ENCODE results near the gene KIF16B. TPM values are rescaled to one million over a fixed set of nuclear protein-coding genes. Genes with fewer than 3 reads are reported as not detected.

KIF16B gene
- total RNA-seq, 1 experiment from 2014 or later = 7.0 TPM

DNA sequence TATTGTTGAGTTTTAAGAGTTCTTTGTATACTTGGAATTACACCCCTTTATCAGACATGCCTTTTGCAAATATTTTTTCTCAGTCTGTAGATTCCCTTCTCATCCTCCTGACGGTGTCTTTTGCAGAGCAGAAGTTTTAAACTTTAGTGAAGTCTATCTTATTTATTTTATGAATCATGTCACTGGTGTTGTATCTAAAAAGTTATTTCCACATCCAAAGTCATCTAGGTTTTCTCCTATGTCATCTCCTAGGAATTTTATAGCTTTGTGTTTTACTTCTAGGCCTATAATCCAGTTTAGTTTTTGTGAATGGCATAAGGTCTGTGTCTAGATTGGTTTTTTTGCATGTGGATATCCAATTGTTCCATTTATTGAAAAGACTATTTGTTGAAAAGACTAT is 271.3 kb downstream of the KIF16B start:
- no peaks in the 10 kb centered on the region; a peak in 1 of 4 replicates for H3K9me3 ChIP-seq (ENCODE audit: control insufficient read depth in 1 of 2, insufficient read depth in 1 of 2, low read depth in 1 of 2, low read length in 2 of 2)
- no peaks in the 10 kb centered on the region for H3K4me1 ChIP-seq (ENCODE audit: control insufficient read depth in 1 of 2, insufficient read depth in 2 of 2, low read length in 2 of 2)
- H3K9ac ChIP-seq (ENCODE audit: low read length) = no peak overlapping the region
- BruUV-seq (replicated peaks) = no TSS peak
- H3K9me2 ChIP-seq (ENCODE audit: insufficient read depth) = no peaks in the 10 kb centered on the region
- DNase-seq (ENCODE audit: low read depth, low spot score) (no peak), ATAC-seq (no peak)
- H3K4me2 ChIP-seq (ENCODE audit: low read length) = no peak overlapping the region
- H4K20me1 ChIP-seq (ENCODE audit: insufficient read depth) = no peaks in the 10 kb centered on the region
- no peaks in the 10 kb centered on the region for H3K36me3 ChIP-seq (ENCODE audit: control insufficient read depth in 1 of 2, insufficient read depth in 2 of 2, low read length in 2 of 2)
- no peaks in the 10 kb centered on the region for H3K27me3 ChIP-seq (ENCODE audit: insufficient read depth, low read length)
- H3K79me2 ChIP-seq (ENCODE audit: insufficient read depth, low read length) = no peaks in the 10 kb centered on the region
- TF ChIP-seq CEBPB (IDR thresholded peaks at IDR 0.05; ENCODE audit: low read depth) (no peak), TCF7L2 (IDR thresholded peaks at IDR 0.05; ENCODE audit: borderline replicate concordance, extremely low read depth, insufficient read depth, insufficient read length) (no peak), ELF1 (IDR thresholded peaks at IDR 0.05; ENCODE audit: borderline replicate concordance, low read depth) (no peak), SRF (IDR thresholded peaks at IDR 0.05; ENCODE audit: low read depth) (no peak)
- no peak overlapping the region for H3K4me3 ChIP-seq (replicated peaks in 1 of 2; ENCODE audit: low read depth in 1 of 2, low read length in 2 of 2)
- H2AFZ ChIP-seq (ENCODE audit: low read depth, low read length, poor library complexity, severe bottlenecking) = no peak overlapping the region
- H3K27ac ChIP-seq (ENCODE audit: low read depth, low read length) = no peak overlapping the region
- ChIA-PET RAD21 (ENCODE audit: low non-redundant PET in 1 of 2, low total read pairs in 2 of 2, uncharacterized antibody in 2 of 2, unreplicated experiment in 2 of 2) (no interaction called here), CTCF (no interaction called here), POLR2A (no interaction called here)
- intact Hi-C loops (cut with micrococcal nuclease) = no loop called here

GRCh38 chr20:16299897-16300296 is 273.4 kb downstream of the KIF16B start:
- Histone ChIP-seq H3K27me3 (ENCODE audit: insufficient read depth, low read length) (no peaks in the 10 kb centered on the region), H3K4me2 (ENCODE audit: low read length) (no peak overlapping the region), H4K20me1 (ENCODE audit: insufficient read depth) (no peaks in the 10 kb centered on the region), H3K36me3 (ENCODE audit: control insufficient read depth in 1 of 2, insufficient read depth in 2 of 2, low read length in 2 of 2) (no peaks in the 10 kb centered on the region), H3K79me2 (ENCODE audit: insufficient read depth, low read length) (no peaks in the 10 kb centered on the region), H3K27ac (ENCODE audit: low read depth, low read length) (no peak overlapping the region), H3K9me2 (ENCODE audit: insufficient read depth) (no peaks in the 10 kb centered on the region), H3K4me3 (replicated peaks in 1 of 2; ENCODE audit: low read depth in 1 of 2, low read length in 2 of 2) (no peak overlapping the region), H3K9me3 (ENCODE audit: control insufficient read depth in 1 of 2, insufficient read depth in 1 of 2, low read depth in 1 of 2, low read length in 2 of 2) (no peaks in the 10 kb centered on the region; a peak in 1 of 4 replicates), H3K9ac (ENCODE audit: low read length) (no peak overlapping the region), H3K4me1 (ENCODE audit: control insufficient read depth in 1 of 2, insufficient read depth in 2 of 2, low read length in 2 of 2) (no peaks in the 10 kb centered on the region), H2AFZ (ENCODE audit: low read depth, low read length, poor library complexity, severe bottlenecking) (no peak overlapping the region)
- ChIA-PET POLR2A (no interaction called here), RAD21 (ENCODE audit: low non-redundant PET in 1 of 2, low total read pairs in 2 of 2, uncharacterized antibody in 2 of 2, unreplicated experiment in 2 of 2) (no interaction called here), CTCF (no interaction called here)
- no TSS peak for BruUV-seq (replicated peaks)
- DNase-seq (ENCODE audit: low read depth, low spot score) = no peak
- TF ChIP-seq, protein P1, sequence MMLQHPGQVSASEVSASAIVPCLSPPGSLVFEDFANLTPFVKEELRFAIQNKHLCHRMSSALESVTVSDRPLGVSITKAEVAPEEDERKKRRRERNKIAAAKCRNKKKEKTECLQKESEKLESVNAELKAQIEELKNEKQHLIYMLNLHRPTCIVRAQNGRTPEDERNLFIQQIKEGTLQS (IDR thresholded peaks at IDR 0.05) = no peak
- TF ChIP-seq EZH2 (IDR thresholded peaks at IDR 0.05) = no peak
- TF ChIP-seq ZNF274 (IDR thresholded peaks at IDR 0.05; ENCODE audit: low read depth, low read length) = no peak
- no peak for TF ChIP-seq POLR2A (IDR thresholded peaks at IDR 0.05; ENCODE audit: borderline replicate concordance, extremely low read depth, insufficient read depth, insufficient read length)
- ATAC-seq = no peak
- intact Hi-C loops (cut with micrococcal nuclease) = no loop called here
